ENCODE results near the gene SNRK. TPM values are rescaled to one million over a fixed set of nuclear protein-coding genes. Genes with fewer than 3 reads are reported as not detected.

The SNRK gene
- total RNA-seq, 1 experiment from 2014 or later: 14.4 TPM

GRCh38 chr3:43335799-43336198 is 49.5 kb downstream of the SNRK start:
- intact Hi-C loops (cut with micrococcal nuclease; ENCODE audit: unreplicated experiment): no loop called here
- no peaks in the 10 kb centered on the region for H4K20me1 ChIP-seq (ENCODE audit: insufficient read depth)
- H3K27ac ChIP-seq: no peak overlapping the region
- H3K4me1 ChIP-seq (replicated peaks; ENCODE audit: insufficient read depth): no peaks in the 10 kb centered on the region
- TF ChIP-seq, protein P1, sequence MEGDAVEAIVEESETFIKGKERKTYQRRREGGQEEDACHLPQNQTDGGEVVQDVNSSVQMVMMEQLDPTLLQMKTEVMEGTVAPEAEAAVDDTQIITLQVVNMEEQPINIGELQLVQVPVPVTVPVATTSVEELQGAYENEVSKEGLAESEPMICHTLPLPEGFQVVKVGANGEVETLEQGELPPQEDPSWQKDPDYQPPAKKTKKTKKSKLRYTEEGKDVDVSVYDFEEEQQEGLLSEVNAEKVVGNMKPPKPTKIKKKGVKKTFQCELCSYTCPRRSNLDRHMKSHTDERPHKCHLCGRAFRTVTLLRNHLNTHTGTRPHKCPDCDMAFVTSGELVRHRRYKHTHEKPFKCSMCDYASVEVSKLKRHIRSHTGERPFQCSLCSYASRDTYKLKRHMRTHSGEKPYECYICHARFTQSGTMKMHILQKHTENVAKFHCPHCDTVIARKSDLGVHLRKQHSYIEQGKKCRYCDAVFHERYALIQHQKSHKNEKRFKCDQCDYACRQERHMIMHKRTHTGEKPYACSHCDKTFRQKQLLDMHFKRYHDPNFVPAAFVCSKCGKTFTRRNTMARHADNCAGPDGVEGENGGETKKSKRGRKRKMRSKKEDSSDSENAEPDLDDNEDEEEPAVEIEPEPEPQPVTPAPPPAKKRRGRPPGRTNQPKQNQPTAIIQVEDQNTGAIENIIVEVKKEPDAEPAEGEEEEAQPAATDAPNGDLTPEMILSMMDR (conservative IDR thresholded peaks at IDR 0.05): no peak
- TF ChIP-seq EZH2 (IDR thresholded peaks at IDR 0.05; ENCODE audit: low read depth): no peak
- H3K36me3 ChIP-seq (ENCODE audit: low read depth): peaks cover 32% of the 10 kb centered on the region
- POLR2A ChIA-PET (ENCODE audit: unreplicated experiment): no interaction called here
- no TSS peak for BruUV-seq (replicated peaks)
- no peaks in the 10 kb centered on the region; the same call in 1 of the 2 replicates for H3K79me2 ChIP-seq (ENCODE audit: low read depth)
- H3K4me3 ChIP-seq: no peak overlapping the region
- CTCF ChIA-PET: interaction anchor here (0.6 kb wide), 1 partner anchor 339 kb away, joined by 5 read pairs; no protein-coding TSS in a partner anchor
- no peak overlapping the region for H3K4me2 ChIP-seq
- DNase-seq: no peak
- H3F3A ChIP-seq (ENCODE audit: insufficient read depth, low read depth): no peaks in the 10 kb centered on the region
- H3K9me3 ChIP-seq (ENCODE audit: insufficient read depth, low read depth): peaks cover 19% of the 10 kb centered on the region
- no peaks in the 10 kb centered on the region for H3K27me3 ChIP-seq (ENCODE audit: insufficient read depth, low read depth)
- H3K9me2 ChIP-seq (ENCODE audit: insufficient read depth): no peaks in the 10 kb centered on the region
- no peak overlapping the region for H2AFZ ChIP-seq

GRCh38 chr3:43338295-43338694 is 52.0 kb downstream of the SNRK start:
- Histone ChIP-seq H3K4me3 (no peak overlapping the region), H3K79me2 (ENCODE audit: low read depth) (no peaks in the 10 kb centered on the region), H3F3A (ENCODE audit: insufficient read depth, low read depth) (no peaks in the 10 kb centered on the region), H4K20me1 (ENCODE audit: insufficient read depth) (no peaks in the 10 kb centered on the region), H3K27me3 (ENCODE audit: insufficient read depth, low read depth) (no peaks in the 10 kb centered on the region), H3K27ac (no peak overlapping the region), H2AFZ (no peak overlapping the region), H3K4me2 (no peak overlapping the region), H3K36me3 (ENCODE audit: low read depth) (peaks cover 37% of the 10 kb centered on the region), H3K9me3 (ENCODE audit: insufficient read depth, low read depth) (peaks cover 19% of the 10 kb centered on the region), H3K4me1 (replicated peaks; ENCODE audit: insufficient read depth) (no peaks in the 10 kb centered on the region), H3K9me2 (ENCODE audit: insufficient read depth) (no peaks in the 10 kb centered on the region)
- ChIA-PET POLR2A (ENCODE audit: unreplicated experiment) (no interaction called here), CTCF (no interaction called here)
- no peak for DNase-seq
- no TSS peak for BruUV-seq (replicated peaks)
- no peak for TF ChIP-seq EZH2 (IDR thresholded peaks at IDR 0.05; ENCODE audit: low read depth)
- TF ChIP-seq, protein P1 (conservative IDR thresholded peaks at IDR 0.05): no peak
- intact Hi-C loops (cut with micrococcal nuclease; ENCODE audit: unreplicated experiment): no loop called here

DNA sequence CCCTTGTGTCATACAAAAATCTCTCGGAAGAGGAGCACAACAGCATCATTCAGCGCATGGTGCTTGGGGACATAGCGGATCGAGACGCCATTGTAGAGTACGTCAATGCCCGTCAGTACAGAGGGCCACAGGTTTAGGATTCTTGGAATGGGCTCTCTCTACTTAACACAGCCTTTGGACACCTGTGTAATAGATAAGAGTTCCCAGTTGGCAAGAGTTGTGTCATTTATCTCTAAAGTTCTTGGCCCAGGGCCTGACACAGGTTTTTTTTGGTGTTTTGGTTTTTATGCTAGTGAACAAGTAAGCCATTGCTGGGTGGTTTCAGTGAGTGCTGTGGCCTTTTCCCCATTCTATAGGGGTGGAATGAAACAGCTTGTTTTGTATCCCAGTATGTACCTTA is 54.1 kb downstream of the SNRK start:
- H3F3A ChIP-seq (ENCODE audit: insufficient read depth, low read depth): no peaks in the 10 kb centered on the region
- H3K36me3 ChIP-seq (ENCODE audit: low read depth): peaks cover 32% of the 10 kb centered on the region
- no peak overlapping the region for H2AFZ ChIP-seq
- POLR2A ChIA-PET (ENCODE audit: unreplicated experiment): no interaction called here
- no peaks in the 10 kb centered on the region for H3K4me1 ChIP-seq (replicated peaks; ENCODE audit: insufficient read depth)
- H3K9me3 ChIP-seq (ENCODE audit: insufficient read depth, low read depth): peaks cover 18% of the 10 kb centered on the region
- CTCF ChIA-PET: no interaction called here
- no peak overlapping the region for H3K4me2 ChIP-seq
- no peak overlapping the region for H3K4me3 ChIP-seq
- TF ChIP-seq EZH2 (IDR thresholded peaks at IDR 0.05; ENCODE audit: low read depth): no peak
- TF ChIP-seq, protein P1 (conservative IDR thresholded peaks at IDR 0.05): no peak
- no TSS peak for BruUV-seq (replicated peaks)
- H3K79me2 ChIP-seq (ENCODE audit: low read depth): no peaks in the 10 kb centered on the region
- no peak overlapping the region for H3K27ac ChIP-seq
- no peaks in the 10 kb centered on the region for H3K27me3 ChIP-seq (ENCODE audit: insufficient read depth, low read depth)
- H3K9me2 ChIP-seq (ENCODE audit: insufficient read depth): no peaks in the 10 kb centered on the region
- no peaks in the 10 kb centered on the region for H4K20me1 ChIP-seq (ENCODE audit: insufficient read depth)
- intact Hi-C loops (cut with micrococcal nuclease; ENCODE audit: unreplicated experiment): no loop called here
- DNase-seq: no peak
